WERI-Rb-1 (cell line): ENCODE data around the gene FANCD2OS.
"Not testable (repeated sequence)": the region's sequence is repeated elsewhere in the genome, so short reads cannot be mapped to it uniquely, and the experiment has no call there.

ENCODE experiments used
- DNase-seq: peaks from one replicate; pipeline ENCODE4 v3.0.0-alpha.2; 2020
- H3K27ac ChIP-seq: fragments of 250-450 bp; sonication (Bioruptor Pico); 2 replicates; pipeline ENCODE4 v1.5.1; 2020; ENCODE audit warnings: mild to moderate bottlenecking, moderate library complexity
- H3K27me3 ChIP-seq: fragments of 250-450 bp; sonication (Bioruptor Pico); 2 replicates; pipeline ENCODE4 v1.5.1; 2021; ENCODE audit warnings: mild to moderate bottlenecking, low read depth, moderate library complexity; ENCODE audit not compliant: insufficient read depth, severe bottlenecking
- H3K36me3 ChIP-seq: fragments of 250-450 bp; sonication (Bioruptor Pico); 2 replicates; pipeline ENCODE4 v1.5.1; 2020; ENCODE audit warnings: mild to moderate bottlenecking, moderate library complexity
- H3K4me3 ChIP-seq: 2 replicates; pipeline ENCODE4 v1.5.1; 2011; ENCODE audit warnings: low read depth, mild to moderate bottlenecking, control low read depth, low read length
- H3K9me3 ChIP-seq: fragments of 250-450 bp; sonication (Bioruptor Pico); 2 replicates; pipeline ENCODE4 v1.5.1; 2021; ENCODE audit warnings: mild to moderate bottlenecking, moderate library complexity; ENCODE audit not compliant: severe bottlenecking
- CTCF ChIP-seq: IDR thresholded peaks from 2 replicates; pipeline ENCODE4 v1.5.1; 2011; ENCODE audit warnings: low read depth, mild to moderate bottlenecking, control low read depth, inconsistent platforms, low read length

The FANCD2OS gene

GRCh38 chr3:10090179-10090578, 17.9 kb downstream of the FANCD2OS start:
- Histone ChIP-seq H3K36me3 (peaks cover 37% of the 10 kb centered on the region), H3K27me3 (no peaks in the 10 kb centered on the region), H3K4me3 (no peak overlapping the region), H3K27ac (no peak overlapping the region), H3K9me3 (no peaks in the 10 kb centered on the region)
- no peak for DNase-seq
- TF ChIP-seq CTCF, result no peak

- Histone ChIP-seq H3K27ac (no peak overlapping the region), H3K36me3 (peaks cover 46% of the 10 kb centered on the region), H3K9me3 (no peaks in the 10 kb centered on the region), H3K27me3 (no peaks in the 10 kb centered on the region), H3K4me3 (no peak overlapping the region)
- no peak for DNase-seq
- TF ChIP-seq CTCF, result no peak
Measured at GRCh38 chr3:10088256-10088655, 19.8 kb downstream of the FANCD2OS start.

GRCh38 chr3:10085738-10086137, 22.3 kb downstream of the FANCD2OS start:
- Histone ChIP-seq H3K9me3 (no peaks in the 10 kb centered on the region), H3K36me3 (peaks cover 49% of the 10 kb centered on the region), H3K4me3 (no peak overlapping the region), H3K27me3 (no peaks in the 10 kb centered on the region), H3K27ac (no peak overlapping the region)
- DNase-seq, result no peak
- no peak for TF ChIP-seq CTCF

GRCh38 chr3:10081871-10082270, 26.2 kb downstream of the FANCD2OS start:
- no peak for DNase-seq
- H3K9me3 ChIP-seq, result no peaks in the 10 kb centered on the region
- no peaks in the 10 kb centered on the region for H3K27me3 ChIP-seq
- H3K27ac ChIP-seq, result no peak overlapping the region
- no peak for TF ChIP-seq CTCF
- peaks cover 52% of the 10 kb centered on the region for H3K36me3 ChIP-seq
- no peak overlapping the region for H3K4me3 ChIP-seq

GRCh38 chr3:10074666-10075065, 33.4 kb downstream of the FANCD2OS start:
- DNase-seq, result no peak
- H3K27ac ChIP-seq, result no peak overlapping the region
- no peaks in the 10 kb centered on the region for H3K27me3 ChIP-seq
- H3K4me3 ChIP-seq, result no peak overlapping the region
- H3K9me3 ChIP-seq, result no peaks in the 10 kb centered on the region
- no peak for TF ChIP-seq CTCF
- peaks cover 29% of the 10 kb centered on the region for H3K36me3 ChIP-seq

- not testable (repeated sequence) for H3K27ac ChIP-seq, DNase-seq, H3K9me3 ChIP-seq, H3K4me3 ChIP-seq, H3K27me3 ChIP-seq
- peaks cover 30% of the 10 kb centered on the region for H3K36me3 ChIP-seq
Measured at GRCh38 chr3:10070077-10070476, 38.0 kb downstream of the FANCD2OS start.
